HepG2 (cell line): ENCODE data around the gene ZNF771. TPM values are rescaled to one million over a fixed set of nuclear protein-coding genes. Genes with fewer than 3 reads are reported as not detected.

Experiments
- ADNP ChIP-seq: sonication (generic); formaldehyde crosslinking; IDR thresholded peaks from 2 replicates; pipeline ENCODE4 v1.4.0; 2020; ENCODE audit warnings: missing genetic modification reagents
- ATF1 ChIP-seq: IDR thresholded peaks from 2 replicates; pipeline ENCODE4 v1.6.1; 2016; ENCODE audit warnings: mild to moderate bottlenecking, control low read depth
- FOXA3 ChIP-seq: IDR thresholded peaks from 2 replicates; pipeline ENCODE4 v1.6.1; 2016; ENCODE audit warnings: missing genetic modification reagents, missing compliant biosample characterization
- SAP130 ChIP-seq: IDR thresholded peaks from 2 replicates; pipeline ENCODE4 v1.6.1; 2016; ENCODE audit warnings: low read depth
- TRIM24 ChIP-seq: sonication (generic); formaldehyde crosslinking; IDR thresholded peaks from 2 replicates; pipeline ENCODE4 v1.8.0; 2022; ENCODE audit warnings: mild to moderate bottlenecking, missing genetic modification reagents
- ZNF207 ChIP-seq: fragments of 450-650 bp; IDR thresholded peaks from 2 replicates; pipeline ENCODE4 v1.6.1; 2016; ENCODE audit warnings: antibody characterized with exemption, borderline replicate concordance
- ZNF232 ChIP-seq: sonication (generic); formaldehyde crosslinking; IDR thresholded peaks from 2 replicates; pipeline ENCODE4 v1.4.0; 2020; ENCODE audit warnings: missing genetic modification reagents, borderline replicate concordance
- ZNF235 ChIP-seq: sonication (generic); formaldehyde crosslinking; IDR thresholded peaks from 2 replicates; pipeline ENCODE4 v1.8.1; 2023; ENCODE audit warnings: mild to moderate bottlenecking, missing genetic modification reagents, borderline replicate concordance
- ZNF260 ChIP-seq: sonication (generic); formaldehyde crosslinking; IDR thresholded peaks from 2 replicates; pipeline ENCODE4 v1.4.0; 2020; ENCODE audit warnings: missing genetic modification reagents, low read depth, mild to moderate bottlenecking, borderline replicate concordance
- ZNF460 ChIP-seq: sonication (generic); formaldehyde crosslinking; IDR thresholded peaks from 2 replicates; pipeline ENCODE4 v1.5.1; 2020; ENCODE audit warnings: missing genetic modification reagents, mild to moderate bottlenecking, borderline replicate concordance
- ZNF468 ChIP-seq: sonication (generic); formaldehyde crosslinking; IDR thresholded peaks from 2 replicates; pipeline ENCODE4 v1.8.0; 2022; ENCODE audit warnings: mild to moderate bottlenecking, moderate library complexity, missing genetic modification reagents
- ZNF567 ChIP-seq: sonication (generic); formaldehyde crosslinking; IDR thresholded peaks from 2 replicates; pipeline ENCODE4 v1.8.1; 2023; ENCODE audit warnings: mild to moderate bottlenecking, missing genetic modification reagents, borderline replicate concordance
- ZNF781 ChIP-seq: sonication (generic); formaldehyde crosslinking; IDR thresholded peaks from 2 replicates; pipeline ENCODE4 v1.5.1; 2020; ENCODE audit warnings: borderline replicate concordance, mild to moderate bottlenecking, missing genetic modification reagents; ENCODE audit errors: not compliant biosample characterization
- ZNF878 ChIP-seq: sonication (generic); formaldehyde crosslinking; IDR thresholded peaks from 2 replicates; pipeline ENCODE4 v1.8.1; 2023; ENCODE audit warnings: mild to moderate bottlenecking, missing genetic modification reagents, moderate library complexity
- ZNF883 ChIP-seq: sonication (generic); formaldehyde crosslinking; IDR thresholded peaks from 2 replicates; pipeline ENCODE4 v1.5.1; 2020; ENCODE audit warnings: mild to moderate bottlenecking, missing genetic modification reagents; ENCODE audit errors: not compliant biosample characterization
- ZSCAN29 ChIP-seq: sonication (generic); formaldehyde crosslinking; conservative IDR thresholded peaks from 2 replicates; pipeline ENCODE4 v1.4.0; 2020; ENCODE audit warnings: mild to moderate bottlenecking, missing genetic modification reagents
- polyA plus RNA-seq, 8 experiments: library from polyadenylated mRNA; depleted of rRNA in 3 of 8; stranded (reverse) in 7 of 8; unstranded in 1 of 8; fragments of >200 nt; fragmentation: Illumina TruSeq in 4 of 8; extraction: Trizol in 4 of 8; gene quantifications; 2 replicates each; pipeline versions ENCODE4 v1.2.1 to v1.2.3, GENCODE V29; 2011 to 2016; ENCODE audit warnings: low read depth in 4 of 8, missing spikeins in 1 of 8, mixed read lengths in 1 of 8; ENCODE audit not compliant: insufficient read depth in 1 of 8
- total RNA-seq, 5 experiments: library from RNA; depleted of rRNA; stranded (reverse); fragments of >200 nt; fragmentation: Illumina TruSeq; extraction: Trizol; gene quantifications; 2 replicates each; pipeline ENCODE4 v1.2.3, GENCODE V29; 2016; ENCODE audit warnings: low read depth in 1 of 5
- TF ChIP-seq, protein P1 (sequence below): IDR thresholded peaks from 2 replicates; pipeline ENCODE4 v1.6.1; 2012; ENCODE audit warnings: low read length, improper control_type of control experiment
- TF ChIP-seq, protein P2 (sequence below): sonication (generic); formaldehyde crosslinking; IDR thresholded peaks from 2 replicates; pipeline ENCODE4 v1.4.0; 2020; ENCODE audit warnings: missing genetic modification reagents
- TF ChIP-seq, protein P3 (sequence below): IDR thresholded peaks from 2 replicates; pipeline ENCODE4 v1.6.1; 2016; ENCODE audit warnings: control low read depth

ZNF771 gene
- total and polyA plus RNA-seq, 2 of the 13 experiments (the other 11 are each of a cell fraction or from before 2014, with no cell fraction given) = 5.0 to 11.8 TPM

DNA sequence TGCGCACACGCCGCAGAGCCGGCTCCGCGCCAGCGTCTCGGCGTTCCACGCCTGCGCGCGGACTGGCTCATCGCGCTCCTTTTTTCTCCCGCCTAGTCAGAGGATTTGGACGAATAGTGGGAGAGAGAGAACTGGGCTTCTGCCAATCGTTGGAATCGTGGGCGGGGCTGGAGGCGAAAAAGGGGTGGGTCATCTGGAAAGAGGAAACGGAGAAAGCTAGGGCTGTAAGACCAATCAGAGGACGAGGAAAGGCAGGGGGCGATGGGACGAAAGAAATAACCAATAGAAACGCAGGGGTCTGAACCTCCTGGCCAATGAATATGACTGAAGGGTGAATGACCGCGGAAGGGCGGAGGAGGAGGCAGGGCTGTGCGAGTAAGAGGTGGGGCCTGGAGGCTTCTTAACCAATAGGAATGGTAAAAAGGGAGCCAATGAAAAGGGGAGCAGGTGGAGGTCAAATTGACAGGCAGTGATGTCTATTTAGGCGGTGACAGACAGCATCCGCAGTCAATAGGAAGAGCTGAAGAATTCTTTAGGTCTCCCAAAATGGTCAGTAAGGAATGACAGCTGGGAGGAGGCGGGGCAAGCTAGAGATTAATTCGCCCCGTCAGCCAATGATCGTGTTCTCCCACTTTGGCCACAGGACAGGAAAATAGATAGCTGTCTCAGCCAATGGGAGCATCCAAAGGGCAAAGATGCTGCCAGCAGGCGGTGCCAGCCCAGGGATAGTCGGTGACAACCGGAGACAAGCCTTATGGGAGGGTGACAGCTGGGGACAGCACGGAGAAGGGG, 36.8 kb upstream of the ZNF771 start, which contains the start of gene TBC1D10B (continued):
- TF ChIP-seq ZNF567 (no peak; the same call in 1 of the 2 replicates), FOXA3 (CRISPR knock-in tag) (peak; percentile 18; the same call in 1 of the 2 replicates), ATF1 (peak; percentile 93), ZNF878 (CRISPR knock-in tag) (no peak), SAP130 (peak; percentile 94), ZSCAN29 (CRISPR knock-in tag) (no peak), ZNF468 (no peak), ZNF781 (CRISPR knock-in tag) (no peak), ZNF260 (CRISPR knock-in tag) (no peak), ZNF207 (no peak), TRIM24 (CRISPR knock-in tag) (no peak), ZNF235 (CRISPR knock-in tag) (no peak), ADNP (CRISPR knock-in tag) (no peak), ZNF460 (CRISPR knock-in tag) (no peak), ZNF883 (CRISPR knock-in tag) (no peak), ZNF232 (CRISPR knock-in tag) (no peak)
- TF ChIP-seq, protein P1, sequence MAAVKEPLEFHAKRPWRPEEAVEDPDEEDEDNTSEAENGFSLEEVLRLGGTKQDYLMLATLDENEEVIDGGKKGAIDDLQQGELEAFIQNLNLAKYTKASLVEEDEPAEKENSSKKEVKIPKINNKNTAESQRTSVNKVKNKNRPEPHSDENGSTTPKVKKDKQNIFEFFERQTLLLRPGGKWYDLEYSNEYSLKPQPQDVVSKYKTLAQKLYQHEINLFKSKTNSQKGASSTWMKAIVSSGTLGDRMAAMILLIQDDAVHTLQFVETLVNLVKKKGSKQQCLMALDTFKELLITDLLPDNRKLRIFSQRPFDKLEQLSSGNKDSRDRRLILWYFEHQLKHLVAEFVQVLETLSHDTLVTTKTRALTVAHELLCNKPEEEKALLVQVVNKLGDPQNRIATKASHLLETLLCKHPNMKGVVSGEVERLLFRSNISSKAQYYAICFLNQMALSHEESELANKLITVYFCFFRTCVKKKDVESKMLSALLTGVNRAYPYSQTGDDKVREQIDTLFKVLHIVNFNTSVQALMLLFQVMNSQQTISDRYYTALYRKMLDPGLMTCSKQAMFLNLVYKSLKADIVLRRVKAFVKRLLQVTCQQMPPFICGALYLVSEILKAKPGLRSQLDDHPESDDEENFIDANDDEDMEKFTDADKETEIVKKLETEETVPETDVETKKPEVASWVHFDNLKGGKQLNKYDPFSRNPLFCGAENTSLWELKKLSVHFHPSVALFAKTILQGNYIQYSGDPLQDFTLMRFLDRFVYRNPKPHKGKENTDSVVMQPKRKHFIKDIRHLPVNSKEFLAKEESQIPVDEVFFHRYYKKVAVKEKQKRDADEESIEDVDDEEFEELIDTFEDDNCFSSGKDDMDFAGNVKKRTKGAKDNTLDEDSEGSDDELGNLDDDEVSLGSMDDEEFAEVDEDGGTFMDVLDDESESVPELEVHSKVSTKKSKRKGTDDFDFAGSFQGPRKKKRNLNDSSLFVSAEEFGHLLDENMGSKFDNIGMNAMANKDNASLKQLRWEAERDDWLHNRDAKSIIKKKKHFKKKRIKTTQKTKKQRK = peak; percentile 91
- TF ChIP-seq, protein P2, sequence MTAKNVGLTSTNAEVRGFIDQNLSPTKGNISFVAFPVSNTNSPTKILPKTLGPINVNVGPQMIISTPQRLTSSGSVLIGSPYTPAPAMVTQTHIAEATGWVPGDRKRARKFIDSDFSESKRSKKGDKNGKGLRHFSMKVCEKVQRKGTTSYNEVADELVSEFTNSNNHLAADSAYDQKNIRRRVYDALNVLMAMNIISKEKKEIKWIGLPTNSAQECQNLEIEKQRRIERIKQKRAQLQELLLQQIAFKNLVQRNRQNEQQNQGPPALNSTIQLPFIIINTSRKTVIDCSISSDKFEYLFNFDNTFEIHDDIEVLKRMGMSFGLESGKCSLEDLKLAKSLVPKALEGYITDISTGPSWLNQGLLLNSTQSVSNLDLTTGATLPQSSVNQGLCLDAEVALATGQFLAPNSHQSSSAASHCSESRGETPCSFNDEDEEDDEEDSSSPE (CRISPR knock-in tag) = peak; percentile 82
- TF ChIP-seq, protein P3, sequence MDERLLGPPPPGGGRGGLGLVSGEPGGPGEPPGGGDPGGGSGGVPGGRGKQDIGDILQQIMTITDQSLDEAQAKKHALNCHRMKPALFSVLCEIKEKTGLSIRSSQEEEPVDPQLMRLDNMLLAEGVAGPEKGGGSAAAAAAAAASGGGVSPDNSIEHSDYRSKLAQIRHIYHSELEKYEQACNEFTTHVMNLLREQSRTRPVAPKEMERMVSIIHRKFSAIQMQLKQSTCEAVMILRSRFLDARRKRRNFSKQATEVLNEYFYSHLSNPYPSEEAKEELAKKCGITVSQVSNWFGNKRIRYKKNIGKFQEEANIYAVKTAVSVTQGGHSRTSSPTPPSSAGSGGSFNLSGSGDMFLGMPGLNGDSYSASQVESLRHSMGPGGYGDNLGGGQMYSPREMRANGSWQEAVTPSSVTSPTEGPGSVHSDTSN (CRISPR knock-in tag) = peak; percentile 98
